ENCODE data around the gene CYP11A1.
"Not testable (repeated sequence)": the region's sequence is repeated elsewhere in the genome, so short reads cannot be mapped to it uniquely, and the experiment has no call there.

The CYP11A1 gene

GRCh38 chr15:74391582-74392450 is 24.4 kb upstream of the CYP11A1 start:
- TF ChIP-seq, protein P1, sequence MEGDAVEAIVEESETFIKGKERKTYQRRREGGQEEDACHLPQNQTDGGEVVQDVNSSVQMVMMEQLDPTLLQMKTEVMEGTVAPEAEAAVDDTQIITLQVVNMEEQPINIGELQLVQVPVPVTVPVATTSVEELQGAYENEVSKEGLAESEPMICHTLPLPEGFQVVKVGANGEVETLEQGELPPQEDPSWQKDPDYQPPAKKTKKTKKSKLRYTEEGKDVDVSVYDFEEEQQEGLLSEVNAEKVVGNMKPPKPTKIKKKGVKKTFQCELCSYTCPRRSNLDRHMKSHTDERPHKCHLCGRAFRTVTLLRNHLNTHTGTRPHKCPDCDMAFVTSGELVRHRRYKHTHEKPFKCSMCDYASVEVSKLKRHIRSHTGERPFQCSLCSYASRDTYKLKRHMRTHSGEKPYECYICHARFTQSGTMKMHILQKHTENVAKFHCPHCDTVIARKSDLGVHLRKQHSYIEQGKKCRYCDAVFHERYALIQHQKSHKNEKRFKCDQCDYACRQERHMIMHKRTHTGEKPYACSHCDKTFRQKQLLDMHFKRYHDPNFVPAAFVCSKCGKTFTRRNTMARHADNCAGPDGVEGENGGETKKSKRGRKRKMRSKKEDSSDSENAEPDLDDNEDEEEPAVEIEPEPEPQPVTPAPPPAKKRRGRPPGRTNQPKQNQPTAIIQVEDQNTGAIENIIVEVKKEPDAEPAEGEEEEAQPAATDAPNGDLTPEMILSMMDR (IDR thresholded peaks at IDR 0.05; ENCODE audit: low read depth, low read length), result no peak
- no peak for DNase-seq (ENCODE audit: extremely low read depth, low read depth)

DNA sequence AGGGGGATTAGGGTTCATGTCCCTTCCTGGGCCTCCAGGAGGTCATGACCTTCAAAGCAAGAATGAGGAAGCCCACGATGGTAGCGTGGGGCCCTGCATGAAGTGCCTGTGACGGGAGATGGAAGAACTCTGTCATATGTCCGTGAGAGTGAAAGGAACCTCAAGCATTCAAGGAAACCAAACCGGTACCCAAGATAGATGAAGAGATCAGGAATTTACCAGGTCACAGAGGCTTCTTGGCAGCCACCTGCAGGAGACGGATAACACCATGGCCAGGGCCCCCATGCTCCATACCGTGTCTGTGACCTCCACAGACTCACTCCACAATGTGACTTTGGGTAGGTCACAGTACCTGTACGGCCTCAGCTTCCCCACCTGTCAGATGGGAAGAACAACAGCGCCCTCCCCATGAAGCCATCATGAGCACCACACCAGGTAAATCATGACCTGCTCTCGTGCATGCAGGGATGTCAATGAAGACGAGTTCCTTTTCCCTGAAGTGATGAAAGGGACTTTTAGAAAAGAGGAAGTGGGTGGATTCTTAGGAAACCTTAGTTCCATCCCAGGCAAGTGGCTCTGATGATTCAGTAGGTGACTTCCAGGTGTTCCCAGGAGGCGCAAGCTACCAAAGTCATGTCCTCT is 23.3 kb upstream of the CYP11A1 start:
- TF ChIP-seq, protein P1 (IDR thresholded peaks at IDR 0.05; ENCODE audit: low read depth, low read length), result no peak
- no peak for DNase-seq (ENCODE audit: extremely low read depth, low read depth)

- not testable (repeated sequence) for DNase-seq (ENCODE audit: extremely low read depth, low read depth)
These were observed 22.7 kb upstream of the CYP11A1 start for GRCh38 chr15:74390049-74390646.

- DNase-seq (ENCODE audit: extremely low read depth, low read depth), result no peak
- TF ChIP-seq, protein P1 (IDR thresholded peaks at IDR 0.05; ENCODE audit: low read depth, low read length), result no peak
These were observed 22.0 kb upstream of the CYP11A1 start for GRCh38 chr15:74389241-74390048.

DNA sequence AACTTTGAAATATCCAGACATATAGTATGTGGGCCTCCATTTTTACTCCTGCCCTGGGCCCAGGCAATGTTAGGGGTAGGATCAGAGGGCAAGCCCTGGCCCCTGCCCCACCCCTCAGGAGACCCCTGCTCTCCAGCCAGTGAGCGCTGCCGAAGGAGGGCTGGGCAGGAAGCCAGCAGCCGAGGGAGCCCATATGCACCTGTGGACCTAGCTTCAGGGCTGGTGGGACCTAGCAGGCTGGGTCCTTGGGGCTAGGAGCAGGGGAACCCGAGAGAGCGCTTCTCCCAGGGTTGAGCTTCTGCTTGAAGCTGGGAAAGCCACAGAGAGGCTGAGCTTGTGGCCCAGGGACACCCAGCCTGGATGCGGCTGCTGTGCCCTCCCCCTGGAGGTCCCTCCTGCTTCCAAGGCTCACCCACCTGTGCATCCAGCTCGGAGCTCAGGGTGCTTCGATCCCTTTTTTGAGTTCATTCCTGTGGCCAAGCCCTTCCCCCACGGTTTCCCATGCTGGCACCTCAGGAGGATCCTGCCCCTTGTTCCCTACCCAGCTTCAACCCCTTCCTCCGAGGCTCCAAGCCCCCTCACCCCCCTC is 21.0 kb upstream of the CYP11A1 start:
- TF ChIP-seq, protein P1 (IDR thresholded peaks at IDR 0.05; ENCODE audit: low read depth, low read length), result no peak
- no peak for DNase-seq (ENCODE audit: extremely low read depth, low read depth)

- no peak for DNase-seq (ENCODE audit: extremely low read depth, low read depth)
- TF ChIP-seq, protein P1 (IDR thresholded peaks at IDR 0.05; ENCODE audit: low read depth, low read length), result no peak
These were observed 20.3 kb upstream of the CYP11A1 start for GRCh38 chr15:74387621-74388362.

Data from AG09319 (cell line).